PFSK-1 (cell line): ENCODE results near the gene SETD4.

Experiments
- POLR2AphosphoS5 ChIP-seq: IDR thresholded peaks from 2 replicates; pipeline ENCODE4 v1.6.1; 2012; ENCODE audit warnings: low read depth, mild to moderate bottlenecking, control low read depth, low read length, moderate library complexity
- TAF1 ChIP-seq: IDR thresholded peaks from 2 replicates; pipeline ENCODE4 v1.6.1; 2012; ENCODE audit warnings: low read length, control low read depth, borderline replicate concordance; ENCODE audit not compliant: insufficient read depth
- TF ChIP-seq, protein P1 (sequence below), 2 experiments: IDR thresholded peaks; 2 replicates each; pipeline versions ENCODE4 v1.6.1 to v1.8.0; 2011 to 2012; ENCODE audit warnings: low read depth in 2 of 2, low read length in 2 of 2, control low read depth in 1 of 2, inconsistent platforms in 1 of 2, mild to moderate bottlenecking in 1 of 2, moderate library complexity in 1 of 2; ENCODE audit not compliant: insufficient read depth in 1 of 2

DNA sequence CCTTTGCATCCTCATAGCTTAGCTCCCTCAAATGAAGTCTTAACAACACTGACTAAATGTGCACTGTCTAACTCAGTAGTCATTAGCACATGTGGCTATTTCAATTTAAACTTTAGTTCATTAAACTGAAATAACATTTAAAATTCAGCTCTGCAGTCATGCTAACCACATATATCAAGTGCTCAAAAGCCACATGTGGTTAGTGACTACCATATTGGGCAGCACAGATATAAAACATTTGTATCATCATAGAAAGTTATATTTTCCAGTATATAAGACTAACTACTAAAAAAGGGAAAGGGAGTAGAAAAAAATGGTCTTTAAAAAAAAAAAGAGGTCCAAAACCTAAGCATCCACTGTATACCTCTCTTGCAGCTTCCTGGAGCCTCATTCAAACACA, 64.1 kb downstream of the SETD4 start:
- TF ChIP-seq TAF1 (no peak), POLR2AphosphoS5 (no peak)
- TF ChIP-seq, protein P1, sequence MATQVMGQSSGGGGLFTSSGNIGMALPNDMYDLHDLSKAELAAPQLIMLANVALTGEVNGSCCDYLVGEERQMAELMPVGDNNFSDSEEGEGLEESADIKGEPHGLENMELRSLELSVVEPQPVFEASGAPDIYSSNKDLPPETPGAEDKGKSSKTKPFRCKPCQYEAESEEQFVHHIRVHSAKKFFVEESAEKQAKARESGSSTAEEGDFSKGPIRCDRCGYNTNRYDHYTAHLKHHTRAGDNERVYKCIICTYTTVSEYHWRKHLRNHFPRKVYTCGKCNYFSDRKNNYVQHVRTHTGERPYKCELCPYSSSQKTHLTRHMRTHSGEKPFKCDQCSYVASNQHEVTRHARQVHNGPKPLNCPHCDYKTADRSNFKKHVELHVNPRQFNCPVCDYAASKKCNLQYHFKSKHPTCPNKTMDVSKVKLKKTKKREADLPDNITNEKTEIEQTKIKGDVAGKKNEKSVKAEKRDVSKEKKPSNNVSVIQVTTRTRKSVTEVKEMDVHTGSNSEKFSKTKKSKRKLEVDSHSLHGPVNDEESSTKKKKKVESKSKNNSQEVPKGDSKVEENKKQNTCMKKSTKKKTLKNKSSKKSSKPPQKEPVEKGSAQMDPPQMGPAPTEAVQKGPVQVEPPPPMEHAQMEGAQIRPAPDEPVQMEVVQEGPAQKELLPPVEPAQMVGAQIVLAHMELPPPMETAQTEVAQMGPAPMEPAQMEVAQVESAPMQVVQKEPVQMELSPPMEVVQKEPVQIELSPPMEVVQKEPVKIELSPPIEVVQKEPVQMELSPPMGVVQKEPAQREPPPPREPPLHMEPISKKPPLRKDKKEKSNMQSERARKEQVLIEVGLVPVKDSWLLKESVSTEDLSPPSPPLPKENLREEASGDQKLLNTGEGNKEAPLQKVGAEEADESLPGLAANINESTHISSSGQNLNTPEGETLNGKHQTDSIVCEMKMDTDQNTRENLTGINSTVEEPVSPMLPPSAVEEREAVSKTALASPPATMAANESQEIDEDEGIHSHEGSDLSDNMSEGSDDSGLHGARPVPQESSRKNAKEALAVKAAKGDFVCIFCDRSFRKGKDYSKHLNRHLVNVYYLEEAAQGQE (IDR thresholded peaks at IDR 0.05; ENCODE audit: insufficient read depth in 1 of 2, low read depth in 2 of 2, low read length in 2 of 2), result no peak
